Tibial nerve (tissue), 4 donors: Measurements from ENCODE around the gene RPRD2. TPM values are rescaled to one million over a fixed set of nuclear protein-coding genes. Genes with fewer than 3 reads are reported as not detected.

ENCODE experiments used
- DNase-seq, 2 donors: peaks; one replicate each; pipeline ENCODE4 v3.0.0-alpha.2; 2019; ENCODE audit warnings: low spot score in 2 of 2
- H3K27ac ChIP-seq, 4 donors: fragments of 200-600 bp; sonication (generic) in 3 of 4; one replicate each; pipeline ENCODE4 v1.5.1; 2017 to 2019; ENCODE audit warnings: mild to moderate bottlenecking in 1 of 4
- H3K27me3 ChIP-seq, 2 donors: fragments of 200-600 bp; sonication (generic) in 1 of 2; one replicate each; pipeline versions ENCODE4 v1.5.1 to v1.6.0; 2017 to 2019
- H3K36me3 ChIP-seq, 3 donors: fragments of 200-600 bp; sonication (generic); one replicate each; pipeline ENCODE4 v1.5.1; 2018 to 2019
- H3K4me1 ChIP-seq, 4 donors: fragments of 200-600 bp; sonication (generic) in 3 of 4; one replicate each; pipeline ENCODE4 v1.5.1; 2017 to 2019
- H3K4me3 ChIP-seq, 4 donors: fragments of 200-600 bp; sonication (generic) in 3 of 4; one replicate each; pipeline ENCODE4 v1.5.1; 2017 to 2019; ENCODE audit warnings: mild to moderate bottlenecking in 1 of 4, moderate library complexity in 1 of 4
- H3K9me3 ChIP-seq, 4 donors: fragments of 200-600 bp; sonication (generic) in 3 of 4; one replicate each; pipeline ENCODE4 v1.5.1; 2017 to 2019
- CTCF ChIP-seq, 5 experiments: fragments of 200-600 bp in 3 of 5; fragments of 450-650 bp in 2 of 5; sonication (generic) in 3 of 5; IDR thresholded peaks; one replicate each; pipeline ENCODE4 v1.5.1; 2016 to 2019; ENCODE audit warnings: antibody characterized with exemption in 5 of 5, mild to moderate bottlenecking in 3 of 5, moderate library complexity in 2 of 5
- EP300 ChIP-seq, 2 donors: sonication (generic); formaldehyde crosslinking; IDR thresholded peaks; one replicate each; pipeline ENCODE4 v1.6.1; 2017; ENCODE audit warnings: antibody characterized with exemption in 2 of 2, mild to moderate bottlenecking in 1 of 2
- POLR2A ChIP-seq, 2 donors: fragments of 450-650 bp; IDR thresholded peaks; one replicate each; pipeline ENCODE4 v1.6.1; 2017; ENCODE audit warnings: antibody characterized with exemption in 2 of 2, mild to moderate bottlenecking in 2 of 2, moderate library complexity in 2 of 2
- WGBS, 2 donors: methylation state at CpG; one replicate each; pipeline ENCODE4 v1.1.5; 2018; 5-methylcytosine and 5-hydroxymethylcytosine counted together
- total RNA-seq, 4 donors: library from RNA; depleted of rRNA; stranded (reverse); fragments of >200 nt; gene quantifications; one replicate each; pipeline ENCODE4 v1.1.0, GENCODE V29; 2016

RPRD2 gene
- total RNA-seq, 4 donors from 2014 or later = 16.2 to 27.6 (median 24.8) TPM

GRCh38 chr1:150521196-150521968 is 157.4 kb downstream of the RPRD2 start:
- Histone ChIP-seq H3K27me3 (no peaks in the 10 kb centered on the region), H3K4me1 (peaks cover 0 to 7% (median 2%) of the 10 kb centered on the region in 4 donors), H3K4me3 (no peak overlapping the region), H3K36me3 (no peaks in the 10 kb centered on the region), H3K27ac (no peak overlapping the region), H3K9me3 (no peaks in the 10 kb centered on the region)
- TF ChIP-seq POLR2A (IDR thresholded peaks at IDR 0.05) = no peak
- TF ChIP-seq EP300 (IDR thresholded peaks at IDR 0.05) = no peak
- DNase-seq = no peak
- 62 to 71% methylated on average over 1 of the region's 1 CpG for WGBS, 2 donors

GRCh38 chr1:150525348-150525747 is 161.4 kb downstream of the RPRD2 start:
- 87 to 88% methylated on average over 3 of the region's 3 CpGs for WGBS, 2 donors

More at GRCh38 chr1:150525348-150525747, 161.4 kb downstream of the RPRD2 start:
- Histone ChIP-seq H3K27me3 (no peaks in the 10 kb centered on the region), H3K4me1 (peaks cover 0 to 14% (median 0%) of the 10 kb centered on the region in 4 donors), H3K27ac (no peak overlapping the region), H3K9me3 (no peaks in the 10 kb centered on the region), H3K4me3 (no peak overlapping the region), H3K36me3 (no peaks in the 10 kb centered on the region)
- no peak for TF ChIP-seq POLR2A (IDR thresholded peaks at IDR 0.05)
- no peak for TF ChIP-seq EP300 (IDR thresholded peaks at IDR 0.05)
- TF ChIP-seq CTCF (IDR thresholded peaks at IDR 0.05) = no peak
- DNase-seq = no peak

Other genes with a start within 250 kb of the RPRD2 start
- 10 to 100 TPM; 37.8 to 55.2 (median 39.9) TPM for gene PLEKHO1, start 214.2 kb upstream of the RPRD2 start, total RNA-seq
- gene ANP32E, start 128.0 kb upstream of the RPRD2 start, total RNA-seq = 10 to 100 TPM; 17.7 to 29.9 (median 23.7) TPM
- gene CA14, start 106.4 kb upstream of the RPRD2 start, total RNA-seq = 1 to 10 TPM in 1 of 4 donors, under 1 TPM in 1, not detected in 2; 0.22 to 2.3 TPM
- gene APH1A, start 95.1 kb upstream of the RPRD2 start, total RNA-seq = 100 to 1,000 TPM in 1 of 4 donors, 10 to 100 TPM in 3; 68.1 to 108 (median 87.3) TPM
- gene C1orf54, start 91.4 kb upstream of the RPRD2 start, total RNA-seq = 10 to 100 TPM in 3 of 4 donors, 1 to 10 TPM in 1; 5.2 to 25.8 (median 14.1) TPM
- gene CIART, start 81.6 kb upstream of the RPRD2 start, total RNA-seq = 10 to 100 TPM in 1 of 4 donors, 1 to 10 TPM in 3; 2.7 to 12.8 (median 6.4) TPM
- gene MRPS21, start 70.3 kb upstream of the RPRD2 start, total RNA-seq = 10 to 100 TPM; 31.4 to 55.5 (median 44.3) TPM
- gene PRPF3, start 42.6 kb upstream of the RPRD2 start, total RNA-seq = 10 to 100 TPM; 50.4 to 81.0 (median 66.3) TPM
- 10 to 100 TPM; 12.2 to 25.5 (median 18.6) TPM for gene TARS2, start 123.3 kb downstream of the RPRD2 start, total RNA-seq
- 10 to 100 TPM; 10.1 to 32.2 (median 15.0) TPM for gene ECM1, start 144.0 kb downstream of the RPRD2 start, total RNA-seq
- gene FALEC, start 151.6 kb downstream of the RPRD2 start, total RNA-seq = not detected
- gene ADAMTSL4, start 185.3 kb downstream of the RPRD2 start, total RNA-seq = 100 to 1,000 TPM in 2 of 4 donors, 10 to 100 TPM in 2; 54.4 to 132 (median 93.2) TPM
- 100 to 1,000 TPM; 235 to 306 (median 258) TPM for gene MCL1, start 215.5 kb downstream of the RPRD2 start, total RNA-seq